ENCODE measurements around the gene MIER1. TPM values are rescaled to one million over a fixed set of nuclear protein-coding genes. Genes with fewer than 3 reads are reported as not detected.
"Not testable (repeated sequence)": the region's sequence is repeated elsewhere in the genome, so short reads cannot be mapped to it uniquely, and the experiment has no call there.

Gene MIER1
- total RNA-seq, 1 donor from 2014 or later: 31.4 TPM

DNA sequence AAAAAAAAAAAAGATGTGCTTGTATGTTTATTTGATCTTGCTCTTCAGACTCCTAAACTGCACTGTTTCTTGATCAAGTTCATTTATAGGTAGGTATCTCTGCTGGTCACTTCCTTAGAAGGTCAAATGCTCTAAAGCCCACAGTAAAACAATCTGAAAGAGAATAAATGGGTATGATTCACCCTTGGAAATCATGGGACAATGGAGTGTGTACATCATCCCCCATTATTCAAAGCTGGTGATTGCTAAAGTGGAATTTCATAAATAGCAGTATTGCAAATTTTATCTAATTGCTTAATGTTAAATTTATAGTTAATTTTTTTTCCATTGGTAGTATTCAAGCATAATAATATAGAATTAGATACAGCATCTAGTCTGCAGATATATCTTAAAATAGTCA lies 53.4 kb downstream of the MIER1 start:
- TF ChIP-seq, protein P1, sequence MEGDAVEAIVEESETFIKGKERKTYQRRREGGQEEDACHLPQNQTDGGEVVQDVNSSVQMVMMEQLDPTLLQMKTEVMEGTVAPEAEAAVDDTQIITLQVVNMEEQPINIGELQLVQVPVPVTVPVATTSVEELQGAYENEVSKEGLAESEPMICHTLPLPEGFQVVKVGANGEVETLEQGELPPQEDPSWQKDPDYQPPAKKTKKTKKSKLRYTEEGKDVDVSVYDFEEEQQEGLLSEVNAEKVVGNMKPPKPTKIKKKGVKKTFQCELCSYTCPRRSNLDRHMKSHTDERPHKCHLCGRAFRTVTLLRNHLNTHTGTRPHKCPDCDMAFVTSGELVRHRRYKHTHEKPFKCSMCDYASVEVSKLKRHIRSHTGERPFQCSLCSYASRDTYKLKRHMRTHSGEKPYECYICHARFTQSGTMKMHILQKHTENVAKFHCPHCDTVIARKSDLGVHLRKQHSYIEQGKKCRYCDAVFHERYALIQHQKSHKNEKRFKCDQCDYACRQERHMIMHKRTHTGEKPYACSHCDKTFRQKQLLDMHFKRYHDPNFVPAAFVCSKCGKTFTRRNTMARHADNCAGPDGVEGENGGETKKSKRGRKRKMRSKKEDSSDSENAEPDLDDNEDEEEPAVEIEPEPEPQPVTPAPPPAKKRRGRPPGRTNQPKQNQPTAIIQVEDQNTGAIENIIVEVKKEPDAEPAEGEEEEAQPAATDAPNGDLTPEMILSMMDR (conservative IDR thresholded peaks at IDR 0.05): no peak
- DNase-seq (ENCODE audit: low read depth, low spot score): no peak
- Mint-ChIP-seq H3K4me1 (no peaks in the 10 kb centered on the region), H3K4me3 (no peak overlapping the region), H3K27ac (ENCODE audit: unreplicated experiment) (no peak overlapping the region), H3K36me3 (ENCODE audit: low read depth) (no peaks in the 10 kb centered on the region), H3K27me3 (ENCODE audit: low read depth) (no peaks in the 10 kb centered on the region), H3K9me3 (no peaks in the 10 kb centered on the region)

GRCh38 chr1:66979621-66980020 lies 54.8 kb downstream of the MIER1 start:
- not testable (repeated sequence) for DNase-seq (ENCODE audit: low read depth, low spot score); H3K27me3 Mint-ChIP-seq (ENCODE audit: low read depth); H3K9me3 Mint-ChIP-seq; H3K4me3 Mint-ChIP-seq; H3K27ac Mint-ChIP-seq (ENCODE audit: unreplicated experiment); H3K36me3 Mint-ChIP-seq (ENCODE audit: low read depth); H3K4me1 Mint-ChIP-seq

GRCh38 chr1:66980745-66981367 lies 56.1 kb downstream of the MIER1 start:
- no peak for DNase-seq (ENCODE audit: low read depth, low spot score)
- Mint-ChIP-seq H3K4me3 (no peak overlapping the region), H3K27ac (ENCODE audit: unreplicated experiment) (no peak overlapping the region), H3K4me1 (no peaks in the 10 kb centered on the region), H3K9me3 (no peaks in the 10 kb centered on the region), H3K27me3 (ENCODE audit: low read depth) (no peaks in the 10 kb centered on the region), H3K36me3 (ENCODE audit: low read depth) (peaks cover 4% of the 10 kb centered on the region)
- TF ChIP-seq, protein P1 (conservative IDR thresholded peaks at IDR 0.05): no peak

GRCh38 chr1:66981679-66982078 lies 56.9 kb downstream of the MIER1 start:
- Mint-ChIP-seq H3K27me3 (ENCODE audit: low read depth) (no peaks in the 10 kb centered on the region), H3K4me3 (no peak overlapping the region), H3K9me3 (no peaks in the 10 kb centered on the region), H3K36me3 (ENCODE audit: low read depth) (peaks cover 4% of the 10 kb centered on the region), H3K4me1 (no peaks in the 10 kb centered on the region), H3K27ac (ENCODE audit: unreplicated experiment) (no peak overlapping the region)
- DNase-seq (ENCODE audit: low read depth, low spot score): no peak
- TF ChIP-seq, protein P1 (conservative IDR thresholded peaks at IDR 0.05): no peak

DNA sequence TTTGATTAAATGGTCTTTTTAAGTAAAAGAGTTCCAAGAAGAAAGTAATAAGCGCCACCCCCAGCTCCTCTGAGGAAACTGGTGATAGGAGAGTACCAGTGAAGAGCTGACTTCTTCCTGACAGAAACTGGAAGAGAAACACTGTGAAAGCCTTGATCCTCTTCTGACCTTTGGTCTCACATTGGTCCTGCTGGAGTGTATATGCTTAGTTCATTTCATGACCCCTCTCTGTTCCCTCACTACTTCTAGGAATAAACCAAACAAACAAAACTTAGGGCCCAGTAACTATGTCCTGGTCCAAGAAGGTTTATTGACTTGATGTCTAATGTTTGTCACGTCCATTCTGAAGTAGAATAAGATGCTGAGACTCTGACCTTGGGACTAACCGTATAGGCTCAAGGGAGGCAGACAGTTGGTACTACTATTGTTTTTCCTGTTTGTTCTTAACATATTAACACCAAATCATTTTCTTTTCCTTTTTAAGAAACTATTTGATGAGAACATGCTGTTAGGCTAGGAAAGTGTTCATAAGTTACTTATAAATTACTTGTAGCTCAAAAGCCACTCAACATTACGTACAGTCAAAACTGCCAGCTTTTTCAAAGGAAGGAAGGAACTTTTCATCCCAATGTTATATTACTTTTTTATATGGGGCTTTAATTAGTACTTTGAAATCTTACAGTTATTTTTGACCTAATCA lies 57.9 kb downstream of the MIER1 start:
- Mint-ChIP-seq H3K4me1 (no peaks in the 10 kb centered on the region), H3K4me3 (no peak overlapping the region), H3K9me3 (no peaks in the 10 kb centered on the region), H3K27ac (ENCODE audit: unreplicated experiment) (no peak overlapping the region), H3K27me3 (ENCODE audit: low read depth) (no peaks in the 10 kb centered on the region), H3K36me3 (ENCODE audit: low read depth) (peaks cover 4% of the 10 kb centered on the region)
- TF ChIP-seq, protein P1 (conservative IDR thresholded peaks at IDR 0.05): no peak
- DNase-seq (ENCODE audit: low read depth, low spot score): no peak

DNA sequence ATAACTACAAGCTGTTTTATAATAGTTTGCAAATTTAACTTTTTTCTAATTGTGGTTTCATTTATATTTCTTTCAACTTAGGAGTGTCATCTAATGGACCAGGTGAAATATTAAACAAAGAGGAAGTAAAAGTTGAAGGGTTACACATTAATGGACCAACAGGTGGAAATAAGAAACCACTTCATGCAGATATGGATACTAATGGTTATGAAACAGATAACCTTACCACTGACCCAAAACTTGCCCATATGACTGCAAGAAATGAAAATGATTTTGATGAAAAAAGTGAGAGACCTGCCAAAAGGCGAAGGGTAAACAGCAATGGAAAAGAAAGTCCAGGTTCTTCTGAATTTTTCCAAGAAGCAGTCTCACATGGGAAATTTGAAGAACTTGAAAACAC lies 59.7 kb downstream of the MIER1 start:
- H3K4me3 Mint-ChIP-seq: no peak overlapping the region
- TF ChIP-seq, protein P1 (conservative IDR thresholded peaks at IDR 0.05): no peak
- H3K36me3 Mint-ChIP-seq (ENCODE audit: low read depth): peaks cover 4% of the 10 kb centered on the region
- no peak overlapping the region for H3K27ac Mint-ChIP-seq (ENCODE audit: unreplicated experiment)
- H3K9me3 Mint-ChIP-seq: no peaks in the 10 kb centered on the region
- DNase-seq (ENCODE audit: low read depth, low spot score): no peak
- no peaks in the 10 kb centered on the region for H3K4me1 Mint-ChIP-seq
- no peaks in the 10 kb centered on the region for H3K27me3 Mint-ChIP-seq (ENCODE audit: low read depth)
